ENCODE measurements around the gene KRT5. TPM values are rescaled to one million over a fixed set of nuclear protein-coding genes. Genes with fewer than 3 reads are reported as not detected.

The KRT5 gene
- total and polyA plus RNA-seq, 2 donors (not counting 3 experiments of a cell fraction or from before 2014, with no cell fraction given): 0.32 to 0.86 TPM

GRCh38 chr12:52551216-52551865 lies 31.1 kb upstream of the KRT5 start:
- FAIRE-seq: no peak
- no peak for TF ChIP-seq MAX (IDR thresholded peaks at IDR 0.05; ENCODE audit: insufficient read depth, insufficient read length)
- no peak for TF ChIP-seq EZH2 (IDR thresholded peaks at IDR 0.05; ENCODE audit: borderline replicate concordance, low read depth, low read length, severe bottlenecking)
- no peak for TF ChIP-seq GATA2 (IDR thresholded peaks at IDR 0.05; ENCODE audit: insufficient read depth, insufficient read length, low read depth, low read length)
- TF ChIP-seq POLR2A (IDR thresholded peaks at IDR 0.05; ENCODE audit: low read depth, low read length): no peak
- TF ChIP-seq CTCF (IDR thresholded peaks at IDR 0.05; ENCODE audit: extremely low read depth in 1 of 2, insufficient read depth in 1 of 2, low read depth in 1 of 2, low read length in 2 of 2): no peak
- no peak for TF ChIP-seq POLR2AphosphoS5 (IDR thresholded peaks at IDR 0.05; ENCODE audit: insufficient read depth, low read depth, low read length)
- no peak for TF ChIP-seq MYC (IDR thresholded peaks at IDR 0.05; ENCODE audit: low read depth, low read length)
- TF ChIP-seq JUN (IDR thresholded peaks at IDR 0.05; ENCODE audit: borderline replicate concordance, insufficient read depth, insufficient read length, low read depth): no peak
- TF ChIP-seq FOS (IDR thresholded peaks at IDR 0.05; ENCODE audit: borderline replicate concordance, insufficient read depth, low read length): no peak
- dilution Hi-C loops (cut with MboI; ENCODE audit: extremely low pct_ligation_motif_present, low sequenced_read_pairs) (no loop called here), intact Hi-C loops (cut with micrococcal nuclease) (no loop called here)
- Histone ChIP-seq H4K20me1 (replicated peaks; ENCODE audit: control insufficient read depth, extremely low read depth, insufficient read depth, low read length) (no peaks in the 10 kb centered on the region), H3K9me3 (replicated peaks; ENCODE audit: control insufficient read depth, insufficient read depth, low read length) (no peaks in the 10 kb centered on the region), H3K9me1 (replicated peaks; ENCODE audit: control insufficient read depth, extremely low read depth, insufficient read depth, low read length) (no peaks in the 10 kb centered on the region), H3K4me1 (ENCODE audit: control insufficient read depth, extremely low read depth, insufficient read depth, low read length) (no peaks in the 10 kb centered on the region), H3K36me3 (ENCODE audit: control insufficient read depth in 2 of 2, extremely low read depth in 1 of 2, insufficient read depth in 2 of 2, low read length in 2 of 2) (no peaks in the 10 kb centered on the region), H3K79me2 (ENCODE audit: control insufficient read depth, insufficient read depth, low read length) (no peaks in the 10 kb centered on the region), H3K27ac (ENCODE audit: insufficient read depth, low read depth, low read length) (no peak overlapping the region), H2AFZ (ENCODE audit: low read depth, low read length) (no peak overlapping the region), H3K27me3 (ENCODE audit: control insufficient read depth in 2 of 2, insufficient read depth in 2 of 2, low read length in 2 of 2) (peaks cover 0 to 5% of the 10 kb centered on the region in 2 experiments), H3K4me3 (replicated peaks in 1 of 3; ENCODE audit: insufficient read depth in 1 of 3, low read depth in 1 of 3, low read length in 3 of 3) (no peak overlapping the region), H3K9ac (replicated peaks; ENCODE audit: extremely low read depth, insufficient read depth, low read length) (no peak overlapping the region), H3K4me2 (ENCODE audit: insufficient read depth, low read length) (no peak overlapping the region)
- ChIA-PET CTCF (no interaction called here), POLR2A (no interaction called here)
- BruUV-seq (replicated peaks): no TSS peak
- no peak for DNase-seq (ENCODE audit: low read depth, low spot score)
